Measurements from ENCODE around the gene RAB11B.
"Not testable (repeated sequence)": the region's sequence is repeated elsewhere in the genome, so short reads cannot be mapped to it uniquely, and the experiment has no call there.

RAB11B gene

DNA sequence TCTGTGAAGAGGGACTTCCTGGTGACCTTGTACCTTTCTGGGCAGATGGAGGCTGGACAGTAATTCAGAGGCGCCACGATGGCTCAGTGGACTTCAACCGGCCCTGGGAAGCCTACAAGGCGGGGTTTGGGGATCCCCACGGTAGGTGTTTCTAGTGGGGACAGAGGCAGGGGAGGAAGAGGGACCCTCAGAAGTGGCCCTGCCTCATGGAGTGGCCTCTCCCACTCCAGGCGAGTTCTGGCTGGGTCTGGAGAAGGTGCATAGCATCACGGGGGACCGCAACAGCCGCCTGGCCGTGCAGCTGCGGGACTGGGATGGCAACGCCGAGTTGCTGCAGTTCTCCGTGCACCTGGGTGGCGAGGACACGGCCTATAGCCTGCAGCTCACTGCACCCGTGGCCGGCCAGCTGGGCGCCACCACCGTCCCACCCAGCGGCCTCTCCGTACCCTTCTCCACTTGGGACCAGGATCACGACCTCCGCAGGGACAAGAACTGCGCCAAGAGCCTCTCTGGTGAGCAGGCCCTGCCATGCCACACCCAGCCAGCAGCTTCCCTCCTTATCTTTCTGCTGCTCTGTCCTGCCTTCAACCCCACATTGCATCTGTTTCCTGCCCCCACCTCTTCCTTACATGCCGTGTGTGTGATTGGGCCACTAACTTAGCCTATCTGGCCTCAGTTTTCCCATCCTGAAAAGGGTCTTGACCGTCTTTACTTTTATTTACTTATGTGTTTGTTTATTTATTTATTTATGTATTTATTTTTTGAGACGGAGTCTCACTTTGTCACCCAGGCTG lies 19.0 kb upstream of the RAB11B start:
- no peak for DNase-seq

GRCh38 chr19:8373867-8374813 lies 16.0 kb upstream of the RAB11B start:
- DNase-seq = no peak

DNA sequence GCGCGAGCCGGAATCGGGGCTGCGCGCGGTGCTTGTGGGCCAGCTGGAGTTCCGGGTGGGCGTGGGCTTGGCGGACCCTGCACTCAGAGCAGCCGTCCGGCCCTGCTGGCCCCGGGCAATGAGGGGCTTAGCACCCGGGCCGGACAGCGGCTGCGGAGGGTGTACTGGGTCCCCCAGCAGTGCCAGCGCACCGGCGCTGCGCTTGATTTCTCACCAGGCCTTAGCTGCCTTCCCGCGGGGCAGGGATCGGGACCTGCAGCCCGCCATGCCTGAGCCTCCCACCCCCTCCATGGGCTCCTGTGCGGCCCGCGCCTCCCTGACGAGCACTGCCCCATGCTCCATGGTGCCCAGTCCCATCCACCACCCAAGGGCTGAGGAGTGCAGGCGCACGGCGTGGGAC lies 14.4 kb upstream of the RAB11B start:
- not testable (repeated sequence) for DNase-seq

- DNase-seq = not testable (repeated sequence)
Observed at GRCh38 chr19:8376373-8376974, 13.7 kb upstream of the RAB11B start.

GRCh38 chr19:8377598-8377997 lies 12.6 kb upstream of the RAB11B start:
- DNase-seq = no peak

DNA sequence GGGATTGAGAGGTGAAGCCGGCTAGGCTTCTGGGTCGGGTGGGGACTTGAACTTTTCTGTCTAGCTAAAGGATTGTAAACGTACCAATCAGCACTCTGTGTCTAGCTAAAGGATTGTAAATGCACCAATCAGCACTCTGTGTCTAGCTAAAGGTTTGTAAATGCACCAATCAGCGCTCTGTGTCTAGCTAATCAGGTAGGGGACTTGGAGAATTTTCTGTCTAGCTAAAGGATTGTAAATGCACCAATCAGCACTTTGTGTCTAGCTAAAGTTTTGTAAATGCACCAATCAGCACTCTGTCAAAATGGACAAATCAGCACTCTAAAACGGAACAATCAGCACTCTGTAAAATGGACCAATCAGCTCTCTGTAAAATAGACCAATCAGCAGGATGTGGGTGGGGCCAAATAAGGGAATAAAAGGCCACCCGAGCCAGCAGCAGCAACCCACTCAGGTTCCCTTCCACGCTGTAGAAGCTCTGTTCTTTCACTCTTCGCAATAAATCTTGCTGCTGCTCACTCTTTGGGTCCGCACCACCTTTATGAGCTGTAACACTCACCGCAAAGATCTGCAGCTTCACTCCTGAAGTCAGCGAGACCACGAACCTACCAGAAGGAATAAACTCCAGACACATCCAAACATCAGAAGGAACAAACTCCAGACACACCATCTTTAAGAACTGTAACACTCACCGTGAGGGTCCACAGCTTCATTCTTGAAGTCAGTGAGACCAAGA lies 10.8 kb upstream of the RAB11B start:
- not testable (repeated sequence) for DNase-seq

- not testable (repeated sequence) for DNase-seq
Observed at GRCh38 chr19:8384569-8384968, 5.6 kb upstream of the RAB11B start.

GRCh38 chr19:8385103-8385502 lies 5.1 kb upstream of the RAB11B start:
- DNase-seq = not testable (repeated sequence)

GRCh38 chr19:8385566-8385965 lies 4.6 kb upstream of the RAB11B start:
- DNase-seq = not testable (repeated sequence)

GRCh38 chr19:8386419-8386818 lies 3.7 kb upstream of the RAB11B start:
- DNase-seq = not testable (repeated sequence)

GRCh38 chr19:8386990-8387389 lies 3.2 kb upstream of the RAB11B start:
- DNase-seq = no peak

- DNase-seq = no peak
Observed at GRCh38 chr19:8387688-8388611, 2.2 kb upstream of the RAB11B start.

DNA sequence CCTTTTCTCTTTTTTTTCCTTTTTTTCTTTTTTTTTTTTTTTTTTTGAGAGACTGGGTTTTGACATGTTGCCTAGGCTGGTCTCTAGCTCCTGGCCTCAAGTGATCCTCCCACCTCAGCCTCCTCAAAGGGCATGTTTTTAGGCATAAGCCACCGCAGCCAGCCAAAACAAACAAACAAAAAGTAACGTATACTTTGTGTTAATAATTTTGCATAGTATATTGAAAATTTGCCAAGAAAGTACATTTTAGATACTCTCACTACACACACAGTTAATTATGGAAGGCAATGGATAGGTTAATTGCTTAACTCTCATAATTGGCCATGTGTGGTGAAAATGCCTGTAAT lies 1.6 kb upstream of the RAB11B start:
- no peak for DNase-seq

DNA sequence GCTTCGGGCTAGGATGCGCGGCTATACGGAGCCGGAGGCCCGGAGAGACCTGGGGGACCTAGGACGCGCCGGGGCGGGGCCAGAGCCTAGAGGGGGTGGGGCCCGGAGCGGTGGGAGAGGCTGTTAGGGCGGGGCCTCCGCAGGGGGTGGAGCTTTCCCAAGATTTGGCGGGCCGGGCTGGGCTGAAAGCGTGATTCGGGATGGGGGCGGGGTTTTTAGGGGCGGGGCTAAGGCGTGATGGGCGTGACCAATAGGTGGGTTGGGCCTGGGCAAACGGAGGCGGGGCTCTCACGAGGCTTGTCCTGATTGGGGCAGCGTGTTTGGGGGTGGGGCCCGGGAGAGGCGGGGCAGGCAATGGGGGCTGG lies 439 bp downstream of the RAB11B start:
- DNase-seq = peak; percentile 88

GRCh38 chr19:8391198-8392016 lies 1.2 kb downstream of the RAB11B start:
- no peak for DNase-seq

DNA sequence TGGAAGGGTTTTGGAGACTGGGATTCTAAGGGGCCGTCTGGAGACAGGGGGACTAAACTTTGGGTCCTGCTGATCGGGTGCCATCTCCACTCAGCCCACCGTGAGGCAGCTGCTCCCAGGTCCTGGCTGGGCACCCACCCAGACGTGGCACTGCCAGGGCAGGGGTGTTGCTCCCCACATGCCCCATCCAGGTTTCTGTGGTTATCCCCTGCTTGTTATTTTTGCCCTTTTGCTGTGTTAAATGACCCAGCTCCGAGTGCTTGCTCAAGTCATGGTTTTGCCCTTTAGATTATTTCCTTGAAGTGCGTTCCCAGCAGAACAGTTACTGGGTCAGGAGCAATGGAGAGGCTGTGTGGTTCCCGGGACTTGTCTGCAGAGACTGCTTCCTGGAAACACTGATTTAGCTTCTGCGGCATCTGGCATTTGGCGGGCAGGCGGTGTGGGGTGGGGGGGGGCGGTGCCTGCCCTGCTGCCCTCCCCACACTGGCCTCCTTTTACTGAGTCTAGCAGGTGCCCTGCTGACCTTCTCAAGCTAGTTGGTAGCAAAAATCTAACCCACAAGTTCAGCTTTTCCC lies 1.9 kb downstream of the RAB11B start:
- DNase-seq = no peak

- no peak for DNase-seq
Observed at GRCh38 chr19:8393192-8393870, 3.2 kb downstream of the RAB11B start.

DNA sequence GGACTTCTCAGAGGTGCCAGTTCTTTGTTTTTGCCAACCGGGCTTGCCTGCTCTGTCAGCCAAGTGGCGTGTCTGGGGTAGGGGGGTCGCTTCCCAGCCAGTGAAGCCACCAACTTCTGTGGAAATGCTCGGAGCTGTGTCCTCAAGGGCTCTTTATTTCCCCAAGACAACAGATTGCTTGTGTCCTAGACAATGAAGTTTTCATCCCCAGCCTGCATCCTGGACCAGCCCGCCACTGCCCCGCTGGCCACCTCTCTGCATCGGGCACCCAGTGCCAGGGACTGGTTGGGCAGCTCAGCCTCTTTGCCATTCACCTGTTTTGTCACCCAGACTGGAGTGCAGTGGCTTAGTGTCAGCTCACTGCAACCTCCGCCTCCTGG lies 3.7 kb downstream of the RAB11B start:
- no peak for DNase-seq

DNA sequence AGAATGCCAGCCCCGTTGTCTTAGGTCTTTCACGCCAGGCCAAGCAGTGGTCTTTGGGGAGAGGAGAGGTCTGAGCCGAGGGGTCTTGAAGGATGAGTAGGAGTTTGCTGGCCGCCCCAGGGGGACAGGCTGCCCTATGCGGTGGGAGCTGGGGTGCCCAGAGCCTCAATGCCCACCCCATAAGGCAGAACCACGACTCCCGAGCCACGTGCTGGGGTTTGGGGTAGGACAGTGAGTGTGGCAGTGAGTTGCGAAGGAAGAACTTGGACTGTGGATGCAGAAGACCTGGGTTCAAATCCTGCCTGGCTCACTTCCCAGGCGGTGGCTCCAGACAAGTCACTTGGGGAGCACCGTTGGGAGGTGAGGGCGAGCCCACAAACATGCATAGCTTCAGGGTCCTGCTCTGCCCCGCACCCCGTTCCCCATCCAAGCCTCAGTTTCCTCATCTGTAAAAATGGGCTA lies 5.5 kb downstream of the RAB11B start:
- DNase-seq = no peak

DNA sequence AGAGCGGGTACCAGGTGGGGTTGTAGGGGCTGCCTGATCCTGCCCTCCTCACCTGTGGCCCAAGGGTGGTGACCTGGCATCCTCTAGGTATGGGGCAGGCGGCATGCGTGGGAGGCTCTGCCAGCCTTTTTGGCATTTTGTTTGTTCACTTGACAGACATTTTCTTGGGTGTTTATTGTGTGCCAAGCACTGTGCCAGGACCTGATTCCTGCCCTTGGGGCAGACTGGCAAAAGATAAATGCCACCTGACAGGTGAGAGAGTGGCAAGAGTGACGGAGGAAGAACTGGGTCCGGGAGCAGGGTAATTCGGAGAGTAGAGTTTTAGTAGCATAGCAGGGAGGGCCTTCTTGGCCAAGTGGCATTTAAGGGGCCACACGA lies 6.0 kb downstream of the RAB11B start:
- no peak for DNase-seq
